Measurements from ENCODE around the gene MAPK10. TPM values are rescaled to one million over a fixed set of nuclear protein-coding genes. Genes with fewer than 3 reads are reported as not detected.

The MAPK10 gene
- total and polyA plus RNA-seq, 4 donors: 0.82 to 3.6 (median 2.3) TPM

GRCh38 chr4:86329431-86329830 lies 30.4 kb downstream of the MAPK10 start:
- Histone ChIP-seq H3K4me1 (ENCODE audit: control insufficient read depth in 4 of 4, insufficient read depth in 4 of 4, low read length in 3 of 4) (no peaks in the 10 kb centered on the region), H3K4me3 (ENCODE audit: low read depth in 1 of 3, low read length in 3 of 3) (no peak overlapping the region), H3K36me3 (ENCODE audit: control insufficient read depth in 4 of 4, insufficient read depth in 3 of 4, low read depth in 1 of 4, low read length in 3 of 4) (no peaks in the 10 kb centered on the region), H3K27me3 (ENCODE audit: control insufficient read depth in 4 of 4, insufficient read depth in 4 of 4, low read length in 3 of 4) (no peaks in the 10 kb centered on the region), H3K9ac (ENCODE audit: low read depth in 1 of 2, low read length in 2 of 2) (no peak overlapping the region), H3K27ac (ENCODE audit: low read depth in 1 of 2, low read length in 2 of 2) (no peak overlapping the region), H3K9me3 (ENCODE audit: control insufficient read depth in 4 of 4, low read length in 3 of 4) (no peaks in the 10 kb centered on the region)
- no peak for DNase-seq (ENCODE audit: low spot score)
- no peak for TF ChIP-seq REST (IDR thresholded peaks at IDR 0.05)
- TF ChIP-seq TAF1 (conservative IDR thresholded peaks at IDR 0.05): no peak
- no peak for TF ChIP-seq RAD21 (IDR thresholded peaks at IDR 0.05)
- 75% methylated on average over 3 of the region's 3 CpGs for WGBS

DNA sequence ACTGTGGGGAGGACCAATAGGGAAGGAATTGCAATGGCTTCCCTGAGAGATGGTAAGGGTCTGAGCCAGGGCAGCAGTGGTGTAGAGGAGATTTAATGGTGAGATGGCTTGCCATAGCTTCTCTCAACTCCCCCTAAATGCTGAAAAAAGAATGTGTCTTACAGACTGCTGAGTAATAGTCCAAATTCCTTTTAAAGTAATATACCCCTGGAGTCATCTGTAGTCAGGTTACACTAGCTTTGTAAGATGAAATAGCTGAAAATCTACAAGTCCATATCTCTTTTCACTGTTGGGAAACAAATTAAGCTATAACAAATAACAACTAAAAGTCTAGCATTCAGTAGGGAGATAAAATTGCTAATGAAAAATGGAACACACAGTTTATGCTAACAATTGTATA lies 33.5 kb downstream of the MAPK10 start:
- no peak for DNase-seq (ENCODE audit: low spot score)
- Histone ChIP-seq H3K27me3 (ENCODE audit: control insufficient read depth in 4 of 4, insufficient read depth in 4 of 4, low read length in 3 of 4) (no peaks in the 10 kb centered on the region), H3K36me3 (ENCODE audit: control insufficient read depth in 4 of 4, insufficient read depth in 3 of 4, low read depth in 1 of 4, low read length in 3 of 4) (no peaks in the 10 kb centered on the region), H3K4me3 (ENCODE audit: low read depth in 1 of 3, low read length in 3 of 3) (no peak overlapping the region), H3K27ac (ENCODE audit: low read depth in 1 of 2, low read length in 2 of 2) (no peak overlapping the region), H3K9me3 (ENCODE audit: control insufficient read depth in 4 of 4, low read length in 3 of 4) (no peaks in the 10 kb centered on the region), H3K4me1 (ENCODE audit: control insufficient read depth in 4 of 4, insufficient read depth in 4 of 4, low read length in 3 of 4) (no peaks in the 10 kb centered on the region), H3K9ac (ENCODE audit: low read depth in 1 of 2, low read length in 2 of 2) (no peak overlapping the region)
- TF ChIP-seq FOXA1 (IDR thresholded peaks at IDR 0.05) (no peak), REST (IDR thresholded peaks at IDR 0.05) (no peak), ZBTB33 (IDR thresholded peaks at IDR 0.05) (no peak), ATF3 (IDR thresholded peaks at IDR 0.05) (no peak), MAX (IDR thresholded peaks at IDR 0.05) (no peak)

- Histone ChIP-seq H3K4me3 (ENCODE audit: low read depth in 1 of 3, low read length in 3 of 3) (no peak overlapping the region), H3K27ac (ENCODE audit: low read depth in 1 of 2, low read length in 2 of 2) (no peak overlapping the region), H3K4me1 (ENCODE audit: control insufficient read depth in 4 of 4, insufficient read depth in 4 of 4, low read length in 3 of 4) (no peaks in the 10 kb centered on the region), H3K27me3 (ENCODE audit: control insufficient read depth in 4 of 4, insufficient read depth in 4 of 4, low read length in 3 of 4) (no peaks in the 10 kb centered on the region), H3K36me3 (ENCODE audit: control insufficient read depth in 4 of 4, insufficient read depth in 3 of 4, low read depth in 1 of 4, low read length in 3 of 4) (no peaks in the 10 kb centered on the region), H3K9me3 (ENCODE audit: control insufficient read depth in 4 of 4, low read length in 3 of 4) (no peaks in the 10 kb centered on the region), H3K9ac (ENCODE audit: low read depth in 1 of 2, low read length in 2 of 2) (no peak overlapping the region)
- no peak for TF ChIP-seq JUND (IDR thresholded peaks at IDR 0.05)
- TF ChIP-seq EGR1 (IDR thresholded peaks at IDR 0.05; ENCODE audit: low read depth in 2 of 2): no peak
- TF ChIP-seq FOXA2 (IDR thresholded peaks at IDR 0.05): no peak
- TF ChIP-seq ZBTB33 (IDR thresholded peaks at IDR 0.05): no peak
- no peak for TF ChIP-seq SP1 (IDR thresholded peaks at IDR 0.05)
- no peak for TF ChIP-seq NR2F2 (IDR thresholded peaks at IDR 0.05)
- no peak for TF ChIP-seq HNF4A (conservative IDR thresholded peaks at IDR 0.05)
- no peak for DNase-seq (ENCODE audit: low spot score)
Measured at GRCh38 chr4:86319390-86319789, 40.5 kb downstream of the MAPK10 start.

Measured in liver (tissue), 9 donors.